Liver (tissue), 9 donors: ENCODE results near the gene COL4A3. TPM values are rescaled to one million over a fixed set of nuclear protein-coding genes. Genes with fewer than 3 reads are reported as not detected.

Source experiments
- DNase-seq: peaks from one replicate; pipeline ENCODE4 v3.0.0-alpha.2; 2017; ENCODE audit warnings: low spot score
- H3K27ac ChIP-seq, 2 donors: one replicate each; pipeline ENCODE4 v1.7.0; 2013; ENCODE audit warnings: inconsistent platforms in 2 of 2, low read length in 2 of 2, control low read depth in 1 of 2, low read depth in 1 of 2, mild to moderate bottlenecking in 1 of 2
- H3K27me3 ChIP-seq, 4 donors: one replicate each; pipeline versions ENCODE4 v1.6.1 to v1.7.0; 2013; ENCODE audit warnings: low read length in 3 of 4, inconsistent platforms in 1 of 4, mild to moderate bottlenecking in 1 of 4, moderate library complexity in 1 of 4; ENCODE audit not compliant: control insufficient read depth in 4 of 4, insufficient read depth in 4 of 4
- H3K36me3 ChIP-seq, 4 donors: one replicate each; pipeline versions ENCODE4 v1.6.1 to v1.7.0; 2013; ENCODE audit warnings: low read length in 3 of 4, mild to moderate bottlenecking in 3 of 4, low read depth in 1 of 4, moderate library complexity in 1 of 4; ENCODE audit not compliant: control insufficient read depth in 4 of 4, insufficient read depth in 3 of 4
- H3K4me1 ChIP-seq, 4 donors: one replicate each; pipeline versions ENCODE4 v1.6.1 to v1.7.0; 2013; ENCODE audit warnings: low read length in 3 of 4, mild to moderate bottlenecking in 3 of 4, moderate library complexity in 1 of 4; ENCODE audit not compliant: control insufficient read depth in 4 of 4, insufficient read depth in 4 of 4
- H3K4me3 ChIP-seq, 3 donors: one replicate each; pipeline versions ENCODE4 v1.6.1 to v1.7.0; 2013; ENCODE audit warnings: low read length in 3 of 3, control low read depth in 1 of 3, low read depth in 1 of 3, mild to moderate bottlenecking in 1 of 3
- H3K9ac ChIP-seq, 2 donors: one replicate each; pipeline ENCODE4 v1.7.0; 2013; ENCODE audit warnings: low read length in 2 of 2, mild to moderate bottlenecking in 2 of 2, moderate library complexity in 2 of 2, control low read depth in 1 of 2, low read depth in 1 of 2
- H3K9me3 ChIP-seq, 4 donors: one replicate each; pipeline versions ENCODE4 v1.6.1 to v1.7.0; 2013; ENCODE audit warnings: low read length in 3 of 4; ENCODE audit not compliant: control insufficient read depth in 4 of 4
- EGR1 ChIP-seq, 2 donors: IDR thresholded peaks; 2 replicates each; pipeline ENCODE4 v1.6.1; 2016 to 2018; ENCODE audit warnings: antibody characterized with exemption in 2 of 2, low read depth in 2 of 2
- FOXA1 ChIP-seq: IDR thresholded peaks from 2 replicates; pipeline ENCODE4 v1.6.1; 2016; ENCODE audit warnings: antibody characterized with exemption
- FOXA2 ChIP-seq: IDR thresholded peaks from 2 replicates; pipeline ENCODE4 v1.6.1; 2016; ENCODE audit warnings: antibody characterized with exemption
- GABPA ChIP-seq, 2 donors: IDR thresholded peaks in 1 of 2; conservative IDR thresholded peaks in 1 of 2; 2 replicates each; pipeline ENCODE4 v1.6.1; 2016; ENCODE audit warnings: antibody characterized with exemption in 2 of 2, mild to moderate bottlenecking in 1 of 2, moderate library complexity in 1 of 2
- HNF4A ChIP-seq, 2 donors: conservative IDR thresholded peaks; 2 replicates each; pipeline ENCODE4 v1.6.1; 2016; ENCODE audit warnings: antibody characterized with exemption in 2 of 2, mild to moderate bottlenecking in 2 of 2
- HNF4G ChIP-seq: IDR thresholded peaks from 2 replicates; pipeline ENCODE4 v1.6.1; 2016; ENCODE audit warnings: antibody characterized with exemption
- JUND ChIP-seq, 2 donors: IDR thresholded peaks; 2 replicates each; pipeline ENCODE4 v1.6.1; 2016; ENCODE audit warnings: antibody characterized with exemption in 2 of 2
- MAX ChIP-seq: IDR thresholded peaks from 2 replicates; pipeline ENCODE4 v1.6.1; 2016; ENCODE audit warnings: antibody characterized with exemption
- NR2F2 ChIP-seq: IDR thresholded peaks from 2 replicates; pipeline ENCODE4 v1.6.1; 2016; ENCODE audit warnings: antibody characterized with exemption
- RAD21 ChIP-seq, 2 donors: IDR thresholded peaks; 2 replicates each; pipeline ENCODE4 v1.6.1; 2016; ENCODE audit warnings: antibody characterized with exemption in 2 of 2, mild to moderate bottlenecking in 2 of 2
- RXRA ChIP-seq, 2 donors: IDR thresholded peaks; 2 replicates each; pipeline ENCODE4 v1.6.1; 2017 to 2018; ENCODE audit warnings: antibody characterized with exemption in 2 of 2, mild to moderate bottlenecking in 1 of 2
- SP1 ChIP-seq: IDR thresholded peaks from 2 replicates; pipeline ENCODE4 v1.6.1; 2018; ENCODE audit warnings: antibody characterized with exemption, mild to moderate bottlenecking
- TAF1 ChIP-seq: conservative IDR thresholded peaks from 2 replicates; pipeline ENCODE4 v1.6.1; 2016; ENCODE audit warnings: antibody characterized with exemption, mild to moderate bottlenecking
- YY1 ChIP-seq: IDR thresholded peaks from 2 replicates; pipeline ENCODE4 v1.6.1; 2016; ENCODE audit warnings: antibody characterized with exemption, mild to moderate bottlenecking
- WGBS: extraction: QIAGEN DNeasy Blood & Tissue Kit; methylation state at CpG from one replicate; pipeline ENCODE4 v1.1.7; 2013; 5-methylcytosine and 5-hydroxymethylcytosine counted together
- polyA plus RNA-seq, 2 donors: library from polyadenylated mRNA; stranded (reverse) in 1 of 2; unstranded in 1 of 2; fragments of 200-250 nt in 1 of 2; fragments of >200 nt in 1 of 2; fragmentation: Nextera tagmentation in 1 of 2; extraction: Ambion mirVana in 1 of 2; gene quantifications; one replicate each; pipeline versions ENCODE4 v1.2.1 to v1.2.3, GENCODE V29; 2013 to 2015
- total RNA-seq, 2 donors: library from RNA; depleted of rRNA; stranded (reverse); fragments of >200 nt; gene quantifications; one replicate each; pipeline ENCODE4 v1.2.3, GENCODE V29; 2014
- TF ChIP-seq, protein P1 (sequence below): IDR thresholded peaks from 2 replicates; pipeline ENCODE4 v1.6.1; 2016; ENCODE audit warnings: antibody characterized with exemption, mild to moderate bottlenecking
- TF ChIP-seq, protein P2 (sequence below): IDR thresholded peaks from 2 replicates; pipeline ENCODE4 v1.6.1; 2016; ENCODE audit warnings: antibody characterized with exemption
- TF ChIP-seq, protein P3 (sequence below): fragments of 150-350 bp; IDR thresholded peaks from 2 replicates; pipeline ENCODE4 v1.5.1; 2017; ENCODE audit warnings: improper control_type of control experiment, low read depth, low read length; ENCODE audit not compliant: missing input control
- TF ChIP-seq, protein P4 (sequence below): IDR thresholded peaks from 2 replicates; pipeline ENCODE4 v1.6.1; 2016; ENCODE audit warnings: antibody characterized with exemption
- donor health status: healthy.
- donor health status: healthy.
- donor health status: healthy.
- donor health status: healthy.
- donor health status: healthy.

COL4A3 gene
- total and polyA plus RNA-seq, 4 donors = 0.05 to 2.3 (median 0.35) TPM

DNA sequence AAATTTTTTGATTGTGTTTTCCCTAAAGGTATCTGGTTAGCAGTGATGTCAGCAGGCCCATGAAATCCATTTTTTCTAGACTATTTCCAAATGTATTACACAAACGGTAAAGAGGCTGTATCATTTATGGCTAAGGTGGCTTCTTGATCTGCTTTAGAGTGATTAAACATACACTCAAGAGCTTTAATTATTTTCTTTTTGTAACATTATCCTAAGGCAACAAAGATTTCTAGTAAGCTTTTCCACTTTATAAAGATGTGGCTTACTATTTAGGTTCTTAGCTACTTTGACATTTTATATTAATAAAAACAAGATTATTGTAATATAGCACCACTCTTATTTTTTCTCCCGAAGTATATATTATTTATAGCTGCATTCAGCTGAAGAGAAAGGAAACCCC is 177.1 kb downstream of the COL4A3 start:
- Histone ChIP-seq H3K9ac (no peak overlapping the region), H3K4me3 (no peak overlapping the region), H3K27me3 (no peaks in the 10 kb centered on the region), H3K4me1 (peaks cover 0 to 14% (median 5%) of the 10 kb centered on the region in 4 donors), H3K9me3 (no peaks in the 10 kb centered on the region), H3K27ac (no peak overlapping the region), H3K36me3 (peaks cover 0 to 13% (median 7%) of the 10 kb centered on the region in 4 donors)
- 91% methylated on average over 2 of the region's 2 CpGs for WGBS
- no peak for DNase-seq
- no peak for TF ChIP-seq SP1
- no peak for TF ChIP-seq RAD21 (IDR thresholded peaks at IDR 0.05)
- TF ChIP-seq YY1 = no peak
- no peak for TF ChIP-seq JUND (IDR thresholded peaks at IDR 0.05)
- no peak for TF ChIP-seq FOXA1
- TF ChIP-seq EGR1 (IDR thresholded peaks at IDR 0.05; ENCODE audit: low read depth in 2 of 2) = no peak
- TF ChIP-seq HNF4A (conservative IDR thresholded peaks at IDR 0.05) = no peak
- no peak for TF ChIP-seq TAF1
- TF ChIP-seq GABPA (IDR thresholded peaks at IDR 0.05 in 1 of 2, conservative IDR thresholded peaks at IDR 0.05 in 1 of 2) = no peak
- no peak for TF ChIP-seq FOXA2
- TF ChIP-seq, protein P1, sequence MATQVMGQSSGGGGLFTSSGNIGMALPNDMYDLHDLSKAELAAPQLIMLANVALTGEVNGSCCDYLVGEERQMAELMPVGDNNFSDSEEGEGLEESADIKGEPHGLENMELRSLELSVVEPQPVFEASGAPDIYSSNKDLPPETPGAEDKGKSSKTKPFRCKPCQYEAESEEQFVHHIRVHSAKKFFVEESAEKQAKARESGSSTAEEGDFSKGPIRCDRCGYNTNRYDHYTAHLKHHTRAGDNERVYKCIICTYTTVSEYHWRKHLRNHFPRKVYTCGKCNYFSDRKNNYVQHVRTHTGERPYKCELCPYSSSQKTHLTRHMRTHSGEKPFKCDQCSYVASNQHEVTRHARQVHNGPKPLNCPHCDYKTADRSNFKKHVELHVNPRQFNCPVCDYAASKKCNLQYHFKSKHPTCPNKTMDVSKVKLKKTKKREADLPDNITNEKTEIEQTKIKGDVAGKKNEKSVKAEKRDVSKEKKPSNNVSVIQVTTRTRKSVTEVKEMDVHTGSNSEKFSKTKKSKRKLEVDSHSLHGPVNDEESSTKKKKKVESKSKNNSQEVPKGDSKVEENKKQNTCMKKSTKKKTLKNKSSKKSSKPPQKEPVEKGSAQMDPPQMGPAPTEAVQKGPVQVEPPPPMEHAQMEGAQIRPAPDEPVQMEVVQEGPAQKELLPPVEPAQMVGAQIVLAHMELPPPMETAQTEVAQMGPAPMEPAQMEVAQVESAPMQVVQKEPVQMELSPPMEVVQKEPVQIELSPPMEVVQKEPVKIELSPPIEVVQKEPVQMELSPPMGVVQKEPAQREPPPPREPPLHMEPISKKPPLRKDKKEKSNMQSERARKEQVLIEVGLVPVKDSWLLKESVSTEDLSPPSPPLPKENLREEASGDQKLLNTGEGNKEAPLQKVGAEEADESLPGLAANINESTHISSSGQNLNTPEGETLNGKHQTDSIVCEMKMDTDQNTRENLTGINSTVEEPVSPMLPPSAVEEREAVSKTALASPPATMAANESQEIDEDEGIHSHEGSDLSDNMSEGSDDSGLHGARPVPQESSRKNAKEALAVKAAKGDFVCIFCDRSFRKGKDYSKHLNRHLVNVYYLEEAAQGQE = no peak
- TF ChIP-seq, protein P2, sequence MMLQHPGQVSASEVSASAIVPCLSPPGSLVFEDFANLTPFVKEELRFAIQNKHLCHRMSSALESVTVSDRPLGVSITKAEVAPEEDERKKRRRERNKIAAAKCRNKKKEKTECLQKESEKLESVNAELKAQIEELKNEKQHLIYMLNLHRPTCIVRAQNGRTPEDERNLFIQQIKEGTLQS = no peak

GRCh38 chr2:227344231-227344630 is 179.8 kb downstream of the COL4A3 start:
- Histone ChIP-seq H3K9ac (no peak overlapping the region), H3K4me1 (peaks cover 0 to 5% (median 0%) of the 10 kb centered on the region in 4 donors), H3K36me3 (peaks cover 3 to 17% (median 12%) of the 10 kb centered on the region in 4 donors), H3K4me3 (no peak overlapping the region), H3K27ac (no peak overlapping the region), H3K27me3 (no peaks in the 10 kb centered on the region), H3K9me3 (no peaks in the 10 kb centered on the region)
- WGBS = 88% methylated on average over 2 of the region's 2 CpGs
- no peak for DNase-seq
- TF ChIP-seq GABPA (IDR thresholded peaks at IDR 0.05 in 1 of 2, conservative IDR thresholded peaks at IDR 0.05 in 1 of 2) (no peak), SP1 (no peak), MAX (no peak), NR2F2 (no peak), HNF4G (no peak), EGR1 (IDR thresholded peaks at IDR 0.05; ENCODE audit: low read depth in 2 of 2) (no peak), RAD21 (IDR thresholded peaks at IDR 0.05) (no peak), FOXA2 (no peak), FOXA1 (no peak), JUND (IDR thresholded peaks at IDR 0.05) (no peak), RXRA (IDR thresholded peaks at IDR 0.05) (no peak), YY1 (no peak)
- TF ChIP-seq, protein P3, sequence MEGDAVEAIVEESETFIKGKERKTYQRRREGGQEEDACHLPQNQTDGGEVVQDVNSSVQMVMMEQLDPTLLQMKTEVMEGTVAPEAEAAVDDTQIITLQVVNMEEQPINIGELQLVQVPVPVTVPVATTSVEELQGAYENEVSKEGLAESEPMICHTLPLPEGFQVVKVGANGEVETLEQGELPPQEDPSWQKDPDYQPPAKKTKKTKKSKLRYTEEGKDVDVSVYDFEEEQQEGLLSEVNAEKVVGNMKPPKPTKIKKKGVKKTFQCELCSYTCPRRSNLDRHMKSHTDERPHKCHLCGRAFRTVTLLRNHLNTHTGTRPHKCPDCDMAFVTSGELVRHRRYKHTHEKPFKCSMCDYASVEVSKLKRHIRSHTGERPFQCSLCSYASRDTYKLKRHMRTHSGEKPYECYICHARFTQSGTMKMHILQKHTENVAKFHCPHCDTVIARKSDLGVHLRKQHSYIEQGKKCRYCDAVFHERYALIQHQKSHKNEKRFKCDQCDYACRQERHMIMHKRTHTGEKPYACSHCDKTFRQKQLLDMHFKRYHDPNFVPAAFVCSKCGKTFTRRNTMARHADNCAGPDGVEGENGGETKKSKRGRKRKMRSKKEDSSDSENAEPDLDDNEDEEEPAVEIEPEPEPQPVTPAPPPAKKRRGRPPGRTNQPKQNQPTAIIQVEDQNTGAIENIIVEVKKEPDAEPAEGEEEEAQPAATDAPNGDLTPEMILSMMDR = no peak
- TF ChIP-seq, protein P4, sequence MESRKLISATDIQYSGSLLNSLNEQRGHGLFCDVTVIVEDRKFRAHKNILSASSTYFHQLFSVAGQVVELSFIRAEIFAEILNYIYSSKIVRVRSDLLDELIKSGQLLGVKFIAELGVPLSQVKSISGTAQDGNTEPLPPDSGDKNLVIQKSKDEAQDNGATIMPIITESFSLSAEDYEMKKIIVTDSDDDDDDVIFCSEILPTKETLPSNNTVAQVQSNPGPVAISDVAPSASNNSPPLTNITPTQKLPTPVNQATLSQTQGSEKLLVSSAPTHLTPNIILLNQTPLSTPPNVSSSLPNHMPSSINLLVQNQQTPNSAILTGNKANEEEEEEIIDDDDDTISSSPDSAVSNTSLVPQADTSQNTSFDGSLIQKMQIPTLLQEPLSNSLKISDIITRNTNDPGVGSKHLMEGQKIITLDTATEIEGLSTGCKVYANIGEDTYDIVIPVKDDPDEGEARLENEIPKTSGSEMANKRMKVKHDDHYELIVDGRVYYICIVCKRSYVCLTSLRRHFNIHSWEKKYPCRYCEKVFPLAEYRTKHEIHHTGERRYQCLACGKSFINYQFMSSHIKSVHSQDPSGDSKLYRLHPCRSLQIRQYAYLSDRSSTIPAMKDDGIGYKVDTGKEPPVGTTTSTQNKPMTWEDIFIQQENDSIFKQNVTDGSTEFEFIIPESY = no peak
- TF ChIP-seq, protein P2 = no peak
